ENCODE results near the gene ASB14.
"Not testable (repeated sequence)": the region's sequence is repeated elsewhere in the genome, so short reads cannot be mapped to it uniquely, and the experiment has no call there.

ASB14 gene

DNA sequence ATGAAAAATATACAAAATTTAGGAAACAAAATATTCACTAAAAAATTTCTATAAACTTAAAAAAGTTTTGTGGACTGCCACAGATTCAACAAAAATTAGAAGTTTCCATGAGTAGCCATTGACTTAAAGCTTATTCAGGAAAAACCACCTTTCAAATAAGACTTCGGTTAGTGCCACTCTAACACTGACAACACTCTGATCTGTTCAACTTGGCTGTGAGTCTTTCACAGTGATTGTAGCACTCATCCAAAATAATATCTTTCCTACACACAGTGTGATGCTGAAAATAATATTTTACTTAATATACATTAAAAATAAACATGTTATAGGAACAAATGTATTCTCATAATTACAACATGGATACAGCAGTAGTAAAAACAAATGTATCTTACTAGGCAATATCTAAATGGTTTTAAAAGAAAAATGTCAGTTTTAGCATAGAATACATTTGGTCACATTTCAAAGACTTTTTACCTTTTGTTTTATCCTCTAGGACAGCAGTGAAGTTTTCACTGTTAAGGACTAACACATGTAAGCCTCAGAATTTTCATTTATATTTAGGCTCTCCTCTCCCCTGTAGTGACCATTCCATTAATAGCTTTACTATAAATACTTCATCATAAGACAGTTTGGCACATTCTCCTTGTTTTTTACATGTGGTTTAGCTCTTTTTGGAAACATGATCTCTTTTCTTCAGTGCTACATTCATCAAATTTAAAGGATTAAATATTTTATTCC is at the start of gene ASB14:
Gene ASB14, minus strand, starts transcription at position 527 of the 738 bp plus-strand sequence. CDS start 652 bp downstream, outside the sequence.
- no peak within 1 kb of the TSS for H3K27ac ChIP-seq (ENCODE audit: low read depth, low read length)
- no peak within 1 kb of the TSS for H3K9ac ChIP-seq (ENCODE audit: low read length in 5 of 5)

DNA sequence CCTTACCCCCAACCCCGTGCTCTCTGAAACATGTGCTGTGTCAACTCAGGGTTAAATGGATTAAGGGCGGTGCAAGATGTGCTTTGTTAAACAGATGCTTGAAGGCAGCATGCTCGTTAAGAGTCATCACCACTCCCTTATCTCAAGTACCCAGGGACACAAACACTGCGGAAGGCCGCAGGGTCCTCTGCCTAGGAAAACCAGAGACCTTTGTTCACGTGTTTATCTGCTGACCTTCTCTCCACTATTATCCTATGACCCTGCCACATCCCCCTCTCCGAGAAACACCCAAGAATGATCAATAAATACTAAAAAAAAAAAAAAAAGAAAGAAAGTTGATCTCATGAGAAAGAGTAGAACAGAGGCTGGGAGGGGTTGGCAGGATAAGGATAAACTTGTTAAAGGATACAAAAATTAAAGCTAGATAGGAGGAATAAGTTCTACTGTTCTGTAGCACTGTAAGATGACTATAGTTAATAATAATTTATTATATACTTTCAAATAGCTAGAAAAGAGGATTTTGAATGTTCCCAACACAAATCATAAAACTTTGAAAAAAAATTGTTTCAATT is 46.7 kb upstream of the ASB14 start:
- H3K9me3 ChIP-seq (ENCODE audit: control insufficient read depth in 5 of 5, low read length in 5 of 5); H3K9ac ChIP-seq (ENCODE audit: low read length in 5 of 5); H3K4me3 ChIP-seq (ENCODE audit: low read depth in 1 of 5, low read length in 5 of 5); H3K4me1 ChIP-seq (ENCODE audit: control insufficient read depth in 5 of 5, insufficient read depth in 5 of 5, low read length in 5 of 5); H3K27me3 ChIP-seq (ENCODE audit: control insufficient read depth in 5 of 5, insufficient read depth in 4 of 5, low read length in 5 of 5); H3K36me3 ChIP-seq (ENCODE audit: control insufficient read depth in 5 of 5, insufficient read depth in 5 of 5, low read length in 5 of 5); H3K27ac ChIP-seq (ENCODE audit: low read depth, low read length): not testable (repeated sequence)

More for the DNA sequence above, at the start of gene ASB14:
- Histone ChIP-seq H3K9me3 (ENCODE audit: control insufficient read depth in 5 of 5, low read length in 5 of 5) (no peaks in the 10 kb centered on the region), H3K36me3 (ENCODE audit: control insufficient read depth in 5 of 5, insufficient read depth in 5 of 5, low read length in 5 of 5) (no peaks in the 10 kb centered on the region), H3K4me1 (ENCODE audit: control insufficient read depth in 5 of 5, insufficient read depth in 5 of 5, low read length in 5 of 5) (no peaks in the 10 kb centered on the region), H3K4me3 (ENCODE audit: low read depth in 1 of 5, low read length in 5 of 5) (no peak within 1 kb of the TSS), H3K27me3 (ENCODE audit: control insufficient read depth in 5 of 5, insufficient read depth in 4 of 5, low read length in 5 of 5) (no peaks in the 10 kb centered on the region)

DNA sequence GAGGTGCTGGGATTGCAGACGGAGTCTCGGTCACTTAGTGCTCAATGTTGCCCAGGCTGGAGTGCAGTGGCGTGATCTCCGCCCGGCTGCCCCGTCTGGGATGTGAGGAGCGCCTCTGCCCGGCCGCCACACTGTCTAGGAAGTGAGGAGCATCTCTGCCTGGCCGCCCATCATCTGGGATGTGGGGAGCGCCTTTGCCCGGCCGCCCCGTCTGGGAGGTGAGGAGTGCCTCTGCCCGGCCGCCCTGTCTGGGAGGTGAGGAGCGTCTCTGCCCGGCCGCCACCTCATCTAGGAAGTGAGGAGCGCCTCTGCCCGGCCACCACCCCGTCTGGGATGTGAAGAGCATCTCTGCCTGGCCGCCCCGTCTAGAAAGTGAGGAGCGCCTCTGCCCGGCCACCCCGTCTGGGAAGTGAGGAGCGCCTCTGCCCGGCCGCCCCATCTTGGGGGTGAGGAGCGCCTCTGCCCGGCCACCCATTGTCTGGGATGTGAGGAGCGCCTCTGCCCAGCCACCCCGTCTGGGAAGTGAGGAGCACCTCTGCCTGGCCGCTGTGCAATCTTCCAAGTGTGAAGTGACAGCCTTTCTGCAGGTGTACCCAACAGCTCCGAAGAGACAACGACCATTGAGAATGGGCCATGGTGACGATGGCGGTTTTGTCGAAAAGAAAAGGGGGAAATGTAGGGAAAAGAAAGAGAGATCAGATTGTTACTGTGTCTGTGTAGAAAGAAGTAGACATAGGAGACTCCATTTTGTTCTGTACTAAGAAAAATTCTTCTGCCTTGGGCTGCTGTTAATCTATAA is 46.0 kb upstream of the ASB14 start:
- not testable (repeated sequence) for H3K4me1 ChIP-seq (ENCODE audit: control insufficient read depth in 5 of 5, insufficient read depth in 5 of 5, low read length in 5 of 5); H3K9me3 ChIP-seq (ENCODE audit: control insufficient read depth in 5 of 5, low read length in 5 of 5); H3K27ac ChIP-seq (ENCODE audit: low read depth, low read length); H3K4me3 ChIP-seq (ENCODE audit: low read depth in 1 of 5, low read length in 5 of 5); H3K27me3 ChIP-seq (ENCODE audit: control insufficient read depth in 5 of 5, insufficient read depth in 4 of 5, low read length in 5 of 5); H3K36me3 ChIP-seq (ENCODE audit: control insufficient read depth in 5 of 5, insufficient read depth in 5 of 5, low read length in 5 of 5); H3K9ac ChIP-seq (ENCODE audit: low read length in 5 of 5)

DNA sequence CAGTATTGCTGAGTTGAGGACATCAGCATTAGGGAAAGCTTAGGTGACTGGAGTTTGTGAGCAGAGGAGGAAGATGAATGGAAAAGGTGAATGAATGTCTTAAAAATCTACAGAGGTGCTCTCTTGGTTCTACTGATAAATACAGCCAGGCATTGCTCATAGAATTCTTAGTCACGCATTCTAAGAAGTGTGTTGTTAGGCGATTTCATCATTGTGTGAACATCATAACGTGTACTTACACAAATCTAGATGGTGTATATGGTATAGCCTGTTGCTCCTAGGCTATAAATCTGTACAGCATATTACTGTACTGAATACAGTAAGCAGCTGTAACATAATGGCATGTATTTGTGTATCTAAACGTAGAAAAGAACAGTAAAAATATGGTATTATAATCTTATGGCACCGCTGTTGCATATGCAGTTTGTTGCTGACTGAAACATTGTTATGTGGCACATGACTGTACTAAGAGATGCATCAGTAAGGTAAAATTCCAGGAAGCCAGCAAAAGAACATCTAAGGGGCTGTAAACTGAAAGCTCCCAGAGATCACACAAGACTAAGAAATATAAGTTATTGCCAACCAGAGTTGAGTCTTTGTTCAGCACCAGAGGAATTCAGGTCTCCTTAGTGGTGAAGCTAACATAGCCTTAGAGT is 42.9 kb upstream of the ASB14 start:
- Histone ChIP-seq H3K4me3 (ENCODE audit: low read depth in 1 of 5, low read length in 5 of 5) (no peak overlapping the region), H3K27me3 (ENCODE audit: control insufficient read depth in 5 of 5, insufficient read depth in 4 of 5, low read length in 5 of 5) (no peaks in the 10 kb centered on the region), H3K9ac (ENCODE audit: low read length in 5 of 5) (no peak overlapping the region), H3K27ac (ENCODE audit: low read depth, low read length) (no peak overlapping the region), H3K36me3 (ENCODE audit: control insufficient read depth in 5 of 5, insufficient read depth in 5 of 5, low read length in 5 of 5) (no peaks in the 10 kb centered on the region), H3K4me1 (ENCODE audit: control insufficient read depth in 5 of 5, insufficient read depth in 5 of 5, low read length in 5 of 5) (peaks cover 0 to 7% (median 0%) of the 10 kb centered on the region in 5 donors), H3K9me3 (ENCODE audit: control insufficient read depth in 5 of 5, low read length in 5 of 5) (no peaks in the 10 kb centered on the region)

DNA sequence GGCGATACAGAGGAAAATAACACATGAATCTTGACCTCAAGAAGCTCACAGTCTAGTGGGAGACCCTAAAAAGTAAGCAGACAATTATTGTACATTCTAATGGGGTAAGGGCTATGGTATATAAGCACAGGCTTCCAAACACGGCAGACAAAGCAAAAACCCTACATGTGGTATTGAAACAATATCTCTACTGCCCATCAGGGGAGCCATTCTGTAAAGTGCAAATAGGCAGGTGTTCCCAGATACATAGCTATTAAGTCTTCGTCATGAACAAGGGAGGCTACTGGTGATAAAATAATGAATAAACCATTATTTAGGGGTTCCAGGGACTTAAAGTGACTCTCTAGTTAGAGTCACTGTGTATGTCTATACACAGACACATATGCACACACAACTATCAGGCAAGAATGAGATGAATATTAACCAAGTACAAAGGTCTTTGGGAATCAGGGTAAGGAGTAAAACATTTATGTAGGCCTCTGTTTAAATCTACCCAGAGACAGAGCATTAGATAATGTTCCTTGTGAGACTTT is 38.7 kb upstream of the ASB14 start:
- Histone ChIP-seq H3K9me3 (ENCODE audit: control insufficient read depth in 5 of 5, low read length in 5 of 5) (no peaks in the 10 kb centered on the region), H3K9ac (ENCODE audit: low read length in 5 of 5) (no peak overlapping the region), H3K36me3 (ENCODE audit: control insufficient read depth in 5 of 5, insufficient read depth in 5 of 5, low read length in 5 of 5) (no peaks in the 10 kb centered on the region), H3K4me3 (ENCODE audit: low read depth in 1 of 5, low read length in 5 of 5) (no peak overlapping the region), H3K4me1 (ENCODE audit: control insufficient read depth in 5 of 5, insufficient read depth in 5 of 5, low read length in 5 of 5) (peaks cover 0 to 7% (median 0%) of the 10 kb centered on the region in 5 donors), H3K27me3 (ENCODE audit: control insufficient read depth in 5 of 5, insufficient read depth in 4 of 5, low read length in 5 of 5) (no peaks in the 10 kb centered on the region), H3K27ac (ENCODE audit: low read depth, low read length) (no peak overlapping the region)

DNA sequence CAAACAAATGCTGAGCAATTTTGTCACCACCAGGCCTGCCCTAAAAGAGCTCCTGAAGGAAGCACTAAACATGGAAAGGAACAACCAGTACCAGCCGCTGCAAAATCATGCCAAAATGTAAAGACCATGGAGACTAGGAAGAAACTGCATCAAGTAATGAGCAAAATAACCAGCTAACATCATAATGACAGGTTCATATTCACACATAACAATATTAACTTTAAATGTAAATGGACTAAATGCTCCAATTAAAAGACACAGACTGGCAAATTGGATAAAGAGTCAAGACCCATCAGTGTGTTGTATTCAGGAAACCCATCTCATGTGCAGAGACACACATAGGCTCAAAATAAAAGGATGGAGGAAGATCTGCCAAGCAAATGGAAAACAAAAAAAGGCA is 34.0 kb upstream of the ASB14 start:
- H3K9ac ChIP-seq (ENCODE audit: low read length in 5 of 5); H3K4me3 ChIP-seq (ENCODE audit: low read depth in 1 of 5, low read length in 5 of 5); H3K4me1 ChIP-seq (ENCODE audit: control insufficient read depth in 5 of 5, insufficient read depth in 5 of 5, low read length in 5 of 5); H3K9me3 ChIP-seq (ENCODE audit: control insufficient read depth in 5 of 5, low read length in 5 of 5); H3K27me3 ChIP-seq (ENCODE audit: control insufficient read depth in 5 of 5, insufficient read depth in 4 of 5, low read length in 5 of 5); H3K27ac ChIP-seq (ENCODE audit: low read depth, low read length); H3K36me3 ChIP-seq (ENCODE audit: control insufficient read depth in 5 of 5, insufficient read depth in 5 of 5, low read length in 5 of 5): not testable (repeated sequence)

DNA sequence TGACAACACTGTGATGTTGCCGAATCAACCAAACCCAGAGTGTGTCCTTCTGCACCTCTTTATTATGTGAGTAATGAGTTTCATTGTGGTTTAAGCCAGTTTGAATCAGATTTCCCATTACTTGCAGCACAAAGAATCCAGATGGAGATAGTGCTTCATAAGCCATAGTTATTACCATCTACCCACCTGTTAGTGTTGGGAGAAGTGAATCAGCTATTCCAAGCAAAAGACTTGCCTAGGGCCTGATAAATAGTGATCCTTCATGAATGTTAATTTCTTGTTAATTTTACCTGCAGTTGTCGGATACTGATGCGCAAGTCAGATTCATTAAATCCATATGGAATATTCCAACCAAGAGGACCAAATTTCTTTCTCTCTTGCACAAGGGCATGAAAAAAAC is 21.7 kb upstream of the ASB14 start:
- peaks cover 0 to 7% (median 6%) of the 10 kb centered on the region in 5 donors for H3K9me3 ChIP-seq (ENCODE audit: control insufficient read depth in 5 of 5, low read length in 5 of 5)
- no peaks in the 10 kb centered on the region for H3K27me3 ChIP-seq (ENCODE audit: control insufficient read depth in 5 of 5, insufficient read depth in 4 of 5, low read length in 5 of 5)
- H3K4me3 ChIP-seq (ENCODE audit: low read depth in 1 of 5, low read length in 5 of 5): no peak overlapping the region
- H3K36me3 ChIP-seq (ENCODE audit: control insufficient read depth in 5 of 5, insufficient read depth in 5 of 5, low read length in 5 of 5): no peaks in the 10 kb centered on the region
- H3K27ac ChIP-seq (ENCODE audit: low read depth, low read length): no peak overlapping the region
- H3K4me1 ChIP-seq (ENCODE audit: control insufficient read depth in 5 of 5, insufficient read depth in 5 of 5, low read length in 5 of 5): no peaks in the 10 kb centered on the region
- no peak overlapping the region for H3K9ac ChIP-seq (ENCODE audit: low read length in 5 of 5)

DNA sequence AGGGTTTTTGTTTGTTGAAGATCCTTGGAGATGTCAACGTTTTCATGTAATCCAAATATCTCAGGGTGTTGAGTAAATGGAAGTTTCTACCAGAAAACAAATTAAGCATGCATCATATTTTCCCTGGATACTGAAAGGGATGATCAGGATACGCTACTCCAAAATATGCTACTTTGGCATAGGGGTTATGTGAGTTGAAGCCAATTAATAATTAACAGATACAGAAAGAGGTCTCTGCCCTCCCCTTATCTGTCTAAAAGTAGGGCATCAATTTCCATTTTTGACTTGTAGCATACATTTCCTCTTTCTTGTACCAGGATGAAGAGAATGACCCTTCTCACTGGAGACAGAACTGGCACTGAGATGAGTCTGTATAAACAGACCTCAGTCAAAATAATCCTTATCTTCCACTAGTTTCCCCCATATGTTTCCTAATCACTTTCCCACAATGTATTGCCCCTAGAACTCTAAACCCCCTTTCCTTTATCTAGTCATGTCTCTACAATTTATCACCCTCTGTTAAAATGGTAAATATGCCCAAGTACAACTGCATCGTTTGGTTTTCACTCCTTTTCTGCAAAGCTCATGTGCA is 17.4 kb upstream of the ASB14 start:
- Histone ChIP-seq H3K27me3 (ENCODE audit: control insufficient read depth in 5 of 5, insufficient read depth in 4 of 5, low read length in 5 of 5) (no peaks in the 10 kb centered on the region), H3K4me1 (ENCODE audit: control insufficient read depth in 5 of 5, insufficient read depth in 5 of 5, low read length in 5 of 5) (no peaks in the 10 kb centered on the region), H3K9ac (ENCODE audit: low read length in 5 of 5) (no peak overlapping the region), H3K36me3 (ENCODE audit: control insufficient read depth in 5 of 5, insufficient read depth in 5 of 5, low read length in 5 of 5) (no peaks in the 10 kb centered on the region), H3K4me3 (ENCODE audit: low read depth in 1 of 5, low read length in 5 of 5) (no peak overlapping the region), H3K9me3 (ENCODE audit: control insufficient read depth in 5 of 5, low read length in 5 of 5) (no peaks in the 10 kb centered on the region), H3K27ac (ENCODE audit: low read depth, low read length) (no peak overlapping the region)

DNA sequence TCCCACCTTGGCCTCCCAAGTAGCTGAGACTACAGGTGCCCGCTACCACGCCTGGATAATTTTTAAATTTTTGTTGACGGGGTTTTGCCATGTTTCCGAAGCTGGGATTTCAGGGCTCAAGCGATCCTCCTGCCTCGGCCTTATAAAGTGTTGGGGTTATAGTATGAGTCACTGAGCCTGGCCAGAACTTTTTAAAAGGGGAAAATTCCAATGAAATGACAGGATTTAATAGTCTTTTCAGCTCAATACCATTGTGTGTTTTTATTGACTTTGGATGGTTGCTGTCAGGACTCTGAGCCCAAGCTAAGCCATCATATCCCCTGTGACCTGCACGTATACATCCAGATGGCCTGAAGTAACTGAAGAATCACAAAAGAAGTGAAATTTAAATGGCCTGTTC is 11.0 kb upstream of the ASB14 start:
- H3K4me3 ChIP-seq (ENCODE audit: low read depth in 1 of 5, low read length in 5 of 5); H3K9ac ChIP-seq (ENCODE audit: low read length in 5 of 5); H3K27me3 ChIP-seq (ENCODE audit: control insufficient read depth in 5 of 5, insufficient read depth in 4 of 5, low read length in 5 of 5); H3K9me3 ChIP-seq (ENCODE audit: control insufficient read depth in 5 of 5, low read length in 5 of 5); H3K4me1 ChIP-seq (ENCODE audit: control insufficient read depth in 5 of 5, insufficient read depth in 5 of 5, low read length in 5 of 5); H3K36me3 ChIP-seq (ENCODE audit: control insufficient read depth in 5 of 5, insufficient read depth in 5 of 5, low read length in 5 of 5); H3K27ac ChIP-seq (ENCODE audit: low read depth, low read length): not testable (repeated sequence)
